Tibial nerve (tissue), 4 donors: ENCODE measurements around the gene TCHH.

ENCODE experiments used
- CTCF ChIP-seq, 5 experiments: fragments of 200-600 bp in 3 of 5; fragments of 450-650 bp in 2 of 5; sonication (generic) in 3 of 5; IDR thresholded peaks; one replicate each; pipeline ENCODE4 v1.5.1; 2016 to 2019; ENCODE audit warnings: antibody characterized with exemption in 5 of 5, mild to moderate bottlenecking in 3 of 5, moderate library complexity in 2 of 5
- EP300 ChIP-seq, 2 donors: sonication (generic); formaldehyde crosslinking; IDR thresholded peaks; one replicate each; pipeline ENCODE4 v1.6.1; 2017; ENCODE audit warnings: antibody characterized with exemption in 2 of 2, mild to moderate bottlenecking in 1 of 2
- POLR2A ChIP-seq, 2 donors: fragments of 450-650 bp; IDR thresholded peaks; one replicate each; pipeline ENCODE4 v1.6.1; 2017; ENCODE audit warnings: antibody characterized with exemption in 2 of 2, mild to moderate bottlenecking in 2 of 2, moderate library complexity in 2 of 2

- TF ChIP-seq CTCF (IDR thresholded peaks at IDR 0.05) (no peak), POLR2A (IDR thresholded peaks at IDR 0.05) (no peak), EP300 (IDR thresholded peaks at IDR 0.05) (no peak)
Measured at GRCh38 chr1:152130186-152130585, 14.9 kb upstream of the TCHH start.
